ENCODE results near the gene MPP1.

Gene MPP1

GRCh38 chrX:154809939-154810665 is 4.8 kb upstream of the MPP1 start:
- Histone ChIP-seq H3K4me1 (ENCODE audit: insufficient read depth, low read length, poor library complexity, severe bottlenecking) (peaks cover 14% of the 10 kb centered on the region), H3K4me3 (ENCODE audit: low read length, poor library complexity, severe bottlenecking) (peak overlapping the region; percentile 20), H4K20me1 (ENCODE audit: insufficient read depth, low read length, poor library complexity, severe bottlenecking) (no peaks in the 10 kb centered on the region), H3K36me3 (ENCODE audit: insufficient read depth, low read length) (no peaks in the 10 kb centered on the region), H3K4me2 (ENCODE audit: low read depth, low read length, poor library complexity, severe bottlenecking) (peak overlapping the region; percentile 59), H3K27me3 (ENCODE audit: insufficient read depth, low read length, poor library complexity, severe bottlenecking) (no peaks in the 10 kb centered on the region), H3K9me2 (replicated peaks; ENCODE audit: low read depth, low read length) (no peaks in the 10 kb centered on the region), H3K9me3 (ENCODE audit: insufficient read depth, low read depth, low read length) (no peaks in the 10 kb centered on the region), H3F3A (ENCODE audit: low read depth) (no peaks in the 10 kb centered on the region), H2AFZ (ENCODE audit: low read length) (peak overlapping the region; percentile 82), H3K79me2 (ENCODE audit: insufficient read depth, low read length) (no peaks in the 10 kb centered on the region), H3K9ac (ENCODE audit: low read depth, low read length, poor library complexity, severe bottlenecking) (peak overlapping the region; percentile 32)
- no peak for TF ChIP-seq EZH2phosphoT487 (IDR thresholded peaks at IDR 0.05; ENCODE audit: borderline replicate concordance)
- no peak for TF ChIP-seq CTCF (conservative IDR thresholded peaks at IDR 0.05; ENCODE audit: low read length)

GRCh38 chrX:154806837-154807501 is 1.7 kb upstream of the MPP1 start:
- no peak overlapping the region for H3K9ac ChIP-seq (ENCODE audit: low read depth, low read length, poor library complexity, severe bottlenecking)
- no peaks in the 10 kb centered on the region for H4K20me1 ChIP-seq (ENCODE audit: insufficient read depth, low read length, poor library complexity, severe bottlenecking)
- no peaks in the 10 kb centered on the region for H3K27me3 ChIP-seq (ENCODE audit: insufficient read depth, low read length, poor library complexity, severe bottlenecking)
- no peaks in the 10 kb centered on the region for H3K79me2 ChIP-seq (ENCODE audit: insufficient read depth, low read length)
- no peaks in the 10 kb centered on the region for H3K9me3 ChIP-seq (ENCODE audit: insufficient read depth, low read depth, low read length)
- H3K36me3 ChIP-seq (ENCODE audit: insufficient read depth, low read length) = no peaks in the 10 kb centered on the region
- TF ChIP-seq CTCF (conservative IDR thresholded peaks at IDR 0.05; ENCODE audit: low read length) = no peak
- no peak for TF ChIP-seq EZH2phosphoT487 (IDR thresholded peaks at IDR 0.05; ENCODE audit: borderline replicate concordance)
- H3K4me1 ChIP-seq (ENCODE audit: insufficient read depth, low read length, poor library complexity, severe bottlenecking) = peaks cover 38% of the 10 kb centered on the region
- H3K4me3 ChIP-seq (ENCODE audit: low read length, poor library complexity, severe bottlenecking) = no peak overlapping the region
- H3K4me2 ChIP-seq (ENCODE audit: low read depth, low read length, poor library complexity, severe bottlenecking) = no peak overlapping the region
- H3F3A ChIP-seq (ENCODE audit: low read depth) = no peaks in the 10 kb centered on the region; the same call in 1 of the 2 replicates
- no peaks in the 10 kb centered on the region for H3K9me2 ChIP-seq (replicated peaks; ENCODE audit: low read depth, low read length)
- H2AFZ ChIP-seq (ENCODE audit: low read length) = no peak overlapping the region

- no peaks in the 10 kb centered on the region for H3K9me3 ChIP-seq (ENCODE audit: insufficient read depth, low read depth, low read length)
- peak overlapping the region; percentile 77 for H3K4me3 ChIP-seq (ENCODE audit: low read length, poor library complexity, severe bottlenecking)
- H3F3A ChIP-seq (ENCODE audit: low read depth) = no peaks in the 10 kb centered on the region; the same call in 1 of the 2 replicates
- H2AFZ ChIP-seq (ENCODE audit: low read length) = peak overlapping the region; percentile 80
- H4K20me1 ChIP-seq (ENCODE audit: insufficient read depth, low read length, poor library complexity, severe bottlenecking) = no peaks in the 10 kb centered on the region
- H3K9ac ChIP-seq (ENCODE audit: low read depth, low read length, poor library complexity, severe bottlenecking) = peak overlapping the region; percentile 5
- peak overlapping the region; percentile 66 for H3K4me2 ChIP-seq (ENCODE audit: low read depth, low read length, poor library complexity, severe bottlenecking)
- H3K36me3 ChIP-seq (ENCODE audit: insufficient read depth, low read length) = no peaks in the 10 kb centered on the region
- 0 out of 2 replicates have a peak, but pooled peaks cover 7% of the 10 kb centered on the region for H3K79me2 ChIP-seq (ENCODE audit: insufficient read depth, low read length)
- H3K4me1 ChIP-seq (ENCODE audit: insufficient read depth, low read length, poor library complexity, severe bottlenecking) = peaks cover 40% of the 10 kb centered on the region
- no peak for TF ChIP-seq CTCF (conservative IDR thresholded peaks at IDR 0.05; ENCODE audit: low read length)
- TF ChIP-seq EZH2phosphoT487 (IDR thresholded peaks at IDR 0.05; ENCODE audit: borderline replicate concordance) = no peak
- H3K27me3 ChIP-seq (ENCODE audit: insufficient read depth, low read length, poor library complexity, severe bottlenecking) = no peaks in the 10 kb centered on the region
- H3K9me2 ChIP-seq (replicated peaks; ENCODE audit: low read depth, low read length) = no peaks in the 10 kb centered on the region
Observed at GRCh38 chrX:154805696-154806091, 409 bp upstream of the MPP1 start.

Measured in Loucy (cell line).